ENCODE measurements around the gene LIPI.

The LIPI gene

GRCh38 chr21:14074177-14074576 lies 136.6 kb downstream of the LIPI start:
- Histone ChIP-seq H3K27me3 (ENCODE audit: insufficient read depth, poor library complexity, severe bottlenecking) (no peaks in the 10 kb centered on the region), H3K9me3 (ENCODE audit: severe bottlenecking) (no peaks in the 10 kb centered on the region), H3K36me3 (ENCODE audit: low read depth) (no peaks in the 10 kb centered on the region), H3K4me3 (ENCODE audit: severe bottlenecking) (no peak overlapping the region), H3K27ac (ENCODE audit: poor library complexity, severe bottlenecking) (no peak overlapping the region), H3K4me1 (ENCODE audit: insufficient read depth, poor library complexity, severe bottlenecking) (no peaks in the 10 kb centered on the region)
- no peak for TF ChIP-seq CTCF (IDR thresholded peaks at IDR 0.05; ENCODE audit: poor library complexity, severe bottlenecking)
- DNase-seq (ENCODE audit: low spot score) (no peak), ATAC-seq (ENCODE audit: low read depth) (no peak)

- no peak overlapping the region for H3K4me3 ChIP-seq (ENCODE audit: severe bottlenecking)
- no peaks in the 10 kb centered on the region for H3K27me3 ChIP-seq (ENCODE audit: insufficient read depth, poor library complexity, severe bottlenecking)
- TF ChIP-seq CTCF (IDR thresholded peaks at IDR 0.05; ENCODE audit: poor library complexity, severe bottlenecking) = no peak
- H3K9me3 ChIP-seq (ENCODE audit: severe bottlenecking) = no peaks in the 10 kb centered on the region
- ATAC-seq (ENCODE audit: low read depth) (no peak), DNase-seq (ENCODE audit: low spot score) (no peak)
- no peaks in the 10 kb centered on the region for H3K4me1 ChIP-seq (ENCODE audit: insufficient read depth, poor library complexity, severe bottlenecking)
- H3K27ac ChIP-seq (ENCODE audit: poor library complexity, severe bottlenecking) = no peak overlapping the region
- H3K36me3 ChIP-seq (ENCODE audit: low read depth) = no peaks in the 10 kb centered on the region
These were observed 137.1 kb downstream of the LIPI start for GRCh38 chr21:14073615-14074014.

GRCh38 chr21:14072761-14073535 lies 137.8 kb downstream of the LIPI start:
- ATAC-seq (ENCODE audit: low read depth) (no peak), DNase-seq (ENCODE audit: low spot score) (no peak)
- no peaks in the 10 kb centered on the region for H3K27me3 ChIP-seq (ENCODE audit: insufficient read depth, poor library complexity, severe bottlenecking)
- no peak overlapping the region for H3K27ac ChIP-seq (ENCODE audit: poor library complexity, severe bottlenecking)
- no peaks in the 10 kb centered on the region for H3K9me3 ChIP-seq (ENCODE audit: severe bottlenecking)
- H3K4me1 ChIP-seq (ENCODE audit: insufficient read depth, poor library complexity, severe bottlenecking) = no peaks in the 10 kb centered on the region
- no peak overlapping the region for H3K4me3 ChIP-seq (ENCODE audit: severe bottlenecking)
- TF ChIP-seq CTCF (IDR thresholded peaks at IDR 0.05; ENCODE audit: poor library complexity, severe bottlenecking) = no peak
- H3K36me3 ChIP-seq (ENCODE audit: low read depth) = no peaks in the 10 kb centered on the region

GRCh38 chr21:14071902-14072734 lies 138.6 kb downstream of the LIPI start:
- no peak for TF ChIP-seq CTCF (IDR thresholded peaks at IDR 0.05; ENCODE audit: poor library complexity, severe bottlenecking)
- ATAC-seq (ENCODE audit: low read depth) (no peak), DNase-seq (ENCODE audit: low spot score) (no peak)
- H3K4me3 ChIP-seq (ENCODE audit: severe bottlenecking) = no peak overlapping the region
- no peaks in the 10 kb centered on the region for H3K36me3 ChIP-seq (ENCODE audit: low read depth)
- H3K4me1 ChIP-seq (ENCODE audit: insufficient read depth, poor library complexity, severe bottlenecking) = no peaks in the 10 kb centered on the region
- H3K27me3 ChIP-seq (ENCODE audit: insufficient read depth, poor library complexity, severe bottlenecking) = no peaks in the 10 kb centered on the region
- H3K27ac ChIP-seq (ENCODE audit: poor library complexity, severe bottlenecking) = no peak overlapping the region
- no peaks in the 10 kb centered on the region for H3K9me3 ChIP-seq (ENCODE audit: severe bottlenecking)
